Esophagus squamous epithelium (tissue), 5 donors: ENCODE measurements around the gene CMTR1. TPM values are rescaled to one million over a fixed set of nuclear protein-coding genes. Genes with fewer than 3 reads are reported as not detected.

ENCODE experiments used
- DNase-seq: peaks from one replicate; lab custom pipeline; 2025; lab: John Stamatoyannopoulos, UW
- H3K27ac ChIP-seq, 4 donors: fragments of 200-600 bp; sonication (generic); one replicate each; pipeline ENCODE4 v1.5.1; 2016 to 2019; ENCODE audit warnings: mild to moderate bottlenecking in 1 of 4
- H3K27me3 ChIP-seq, 4 donors: fragments of 200-600 bp; sonication (generic); 1 replicate in 3 of 4; 2 replicates in 1 of 4; pipeline versions ENCODE4 v1.5.1 to v1.6.0; 2017 to 2021; ENCODE audit warnings: antibody characterized with exemption in 1 of 4
- H3K36me3 ChIP-seq, 3 donors: fragments of 200-600 bp; sonication (generic); one replicate each; pipeline ENCODE4 v1.5.1; 2016 to 2019
- H3K4me1 ChIP-seq, 3 donors: fragments of 200-600 bp; sonication (generic); one replicate each; pipeline ENCODE4 v1.5.1; 2017 to 2019
- H3K4me3 ChIP-seq, 4 donors: fragments of 200-600 bp; sonication (generic); 1 replicate in 3 of 4; 2 replicates in 1 of 4; pipeline ENCODE4 v1.5.1; 2016 to 2019; ENCODE audit warnings: mild to moderate bottlenecking in 2 of 4, moderate library complexity in 1 of 4
- H3K9me3 ChIP-seq, 3 donors: fragments of 200-600 bp; sonication (generic); one replicate each; pipeline ENCODE4 v1.5.1; 2016 to 2019
- POLR2A ChIP-seq, 4 donors: fragments of 450-650 bp; IDR thresholded peaks; one replicate each; pipeline ENCODE4 v1.6.1; 2017; ENCODE audit warnings: antibody characterized with exemption in 4 of 4, mild to moderate bottlenecking in 4 of 4, moderate library complexity in 3 of 4
- WGBS, 2 donors: methylation state at CpG; one replicate each; pipeline ENCODE4 v1.1.5; 2018; 5-methylcytosine and 5-hydroxymethylcytosine counted together
- intact Hi-C: fragments of 100-400 bp; cut with DNase I; formaldehyde crosslinking; loops from one replicate; pipeline ENCODE4 v1.15.0; 2022
- total RNA-seq, 4 donors: library from RNA; depleted of rRNA; stranded (reverse); fragments of >200 nt; gene quantifications; one replicate each; pipeline ENCODE4 v1.1.0, GENCODE V29; 2016
- TF ChIP-seq, protein P1 (sequence below), 6 experiments: fragments of 450-650 bp in 4 of 6; fragments of 200-600 bp in 2 of 6; sonication (generic) in 2 of 6; IDR thresholded peaks; one replicate each; pipeline ENCODE4 v1.5.1; 2016 to 2019; ENCODE audit warnings: antibody characterized with exemption in 6 of 6, mild to moderate bottlenecking in 4 of 6, moderate library complexity in 4 of 6
- donor health status: DM: yes; HTN: yes; CAD: no.

Gene CMTR1
- total RNA-seq, 4 donors from 2014 or later, result 15.2 to 30.5 (median 20.5) TPM

DNA sequence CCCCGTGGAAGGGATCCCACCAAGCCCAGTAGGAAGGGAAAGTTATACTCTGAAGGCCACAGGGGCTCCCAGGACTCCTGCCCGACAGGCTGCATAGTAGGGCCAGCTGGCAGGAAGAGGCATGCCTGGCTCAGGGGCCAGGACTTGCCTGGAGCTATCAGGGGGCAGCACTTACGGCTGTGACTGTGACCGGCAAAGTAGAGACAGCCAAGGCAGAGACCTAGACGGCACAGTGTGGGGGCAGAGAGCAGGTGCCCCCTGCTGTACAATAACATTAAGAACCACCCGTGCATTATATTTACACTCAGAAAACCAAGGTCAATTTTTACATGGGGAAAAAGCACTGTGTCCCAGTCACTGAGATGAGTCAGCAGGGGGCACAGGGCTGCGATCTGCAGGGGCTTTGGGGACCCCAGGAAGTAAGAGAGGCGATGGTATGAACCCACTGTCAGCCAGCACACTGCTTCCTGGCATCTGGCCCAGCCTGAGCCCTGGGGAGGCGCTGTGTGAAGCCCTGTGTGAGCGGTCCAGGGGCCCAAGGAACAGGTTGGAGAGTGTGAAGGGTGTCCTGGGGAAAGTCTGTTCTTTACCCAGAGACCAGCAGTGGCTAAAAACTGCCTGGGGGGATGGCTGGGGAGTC is 56.8 kb downstream of the CMTR1 start:
- TF ChIP-seq POLR2A (IDR thresholded peaks at IDR 0.05), result no peak
- TF ChIP-seq, protein P1, sequence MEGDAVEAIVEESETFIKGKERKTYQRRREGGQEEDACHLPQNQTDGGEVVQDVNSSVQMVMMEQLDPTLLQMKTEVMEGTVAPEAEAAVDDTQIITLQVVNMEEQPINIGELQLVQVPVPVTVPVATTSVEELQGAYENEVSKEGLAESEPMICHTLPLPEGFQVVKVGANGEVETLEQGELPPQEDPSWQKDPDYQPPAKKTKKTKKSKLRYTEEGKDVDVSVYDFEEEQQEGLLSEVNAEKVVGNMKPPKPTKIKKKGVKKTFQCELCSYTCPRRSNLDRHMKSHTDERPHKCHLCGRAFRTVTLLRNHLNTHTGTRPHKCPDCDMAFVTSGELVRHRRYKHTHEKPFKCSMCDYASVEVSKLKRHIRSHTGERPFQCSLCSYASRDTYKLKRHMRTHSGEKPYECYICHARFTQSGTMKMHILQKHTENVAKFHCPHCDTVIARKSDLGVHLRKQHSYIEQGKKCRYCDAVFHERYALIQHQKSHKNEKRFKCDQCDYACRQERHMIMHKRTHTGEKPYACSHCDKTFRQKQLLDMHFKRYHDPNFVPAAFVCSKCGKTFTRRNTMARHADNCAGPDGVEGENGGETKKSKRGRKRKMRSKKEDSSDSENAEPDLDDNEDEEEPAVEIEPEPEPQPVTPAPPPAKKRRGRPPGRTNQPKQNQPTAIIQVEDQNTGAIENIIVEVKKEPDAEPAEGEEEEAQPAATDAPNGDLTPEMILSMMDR (IDR thresholded peaks at IDR 0.05), result no peak
- H3K9me3 ChIP-seq, result no peaks in the 10 kb centered on the region
- 40 to 54% methylated on average over 7 to 8 of the region's 10 CpGs for WGBS, 2 donors
- no peak overlapping the region for H3K27ac ChIP-seq
- H3K36me3 ChIP-seq, result peaks cover 0 to 11% (median 0%) of the 10 kb centered on the region in 3 donors
- H3K4me3 ChIP-seq, result no peak overlapping the region
- H3K27me3 ChIP-seq, result no peaks in the 10 kb centered on the region
- no peak for DNase-seq
- intact Hi-C loops, result loop anchor here (10.0 kb wide), 1 partner anchor 205 kb away; the partner anchor contains the start of gene MDGA1
- peaks cover 5 to 33% (median 9%) of the 10 kb centered on the region in 3 donors for H3K4me1 ChIP-seq

DNA sequence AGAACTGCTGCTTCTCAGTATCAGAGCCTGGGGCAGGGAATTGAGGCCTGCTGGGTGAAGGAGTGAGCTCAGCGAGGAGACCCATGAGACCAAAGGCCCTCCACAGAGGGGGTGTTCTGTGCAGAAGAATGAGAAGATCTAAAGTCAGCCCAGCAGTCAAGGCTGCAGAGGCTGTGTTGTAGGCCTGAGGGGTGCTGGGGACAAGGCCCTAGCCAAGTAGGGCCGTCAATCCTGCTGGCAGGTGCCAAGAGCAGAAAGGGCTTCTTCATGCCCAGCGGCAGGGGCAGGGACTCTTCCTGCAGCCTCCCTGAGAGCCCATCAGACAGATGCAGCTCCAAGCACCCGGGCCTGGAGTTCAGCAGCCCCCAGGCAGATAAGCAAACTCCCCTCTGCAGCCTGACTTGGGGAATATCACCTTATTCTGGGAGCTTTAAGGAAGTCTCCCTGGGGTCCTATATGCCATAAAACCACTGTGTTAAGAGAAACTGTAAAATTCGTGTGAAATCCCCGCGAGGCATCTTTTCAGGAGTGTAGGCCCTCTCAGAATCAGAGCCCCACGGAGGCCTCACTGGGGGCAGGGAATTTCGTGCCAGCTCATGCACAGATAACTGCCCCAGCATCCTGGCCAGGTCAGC is 57.6 kb downstream of the CMTR1 start:
- intact Hi-C loops, result no loop called here
- Histone ChIP-seq H3K27me3 (no peaks in the 10 kb centered on the region), H3K4me3 (no peak overlapping the region), H3K4me1 (peaks cover 5 to 33% (median 9%) of the 10 kb centered on the region in 3 donors), H3K9me3 (no peaks in the 10 kb centered on the region), H3K36me3 (peaks cover 0 to 10% (median 0%) of the 10 kb centered on the region in 3 donors), H3K27ac (peak overlapping the region in 1 of 4 donors; percentile 9)
- TF ChIP-seq, protein P1 (IDR thresholded peaks at IDR 0.05), result no peak
- no peak for TF ChIP-seq POLR2A (IDR thresholded peaks at IDR 0.05)
- DNase-seq, result no peak
- WGBS, 2 donors, result 53 to 71% methylated on average over 2 to 8 of the region's 9 CpGs

DNA sequence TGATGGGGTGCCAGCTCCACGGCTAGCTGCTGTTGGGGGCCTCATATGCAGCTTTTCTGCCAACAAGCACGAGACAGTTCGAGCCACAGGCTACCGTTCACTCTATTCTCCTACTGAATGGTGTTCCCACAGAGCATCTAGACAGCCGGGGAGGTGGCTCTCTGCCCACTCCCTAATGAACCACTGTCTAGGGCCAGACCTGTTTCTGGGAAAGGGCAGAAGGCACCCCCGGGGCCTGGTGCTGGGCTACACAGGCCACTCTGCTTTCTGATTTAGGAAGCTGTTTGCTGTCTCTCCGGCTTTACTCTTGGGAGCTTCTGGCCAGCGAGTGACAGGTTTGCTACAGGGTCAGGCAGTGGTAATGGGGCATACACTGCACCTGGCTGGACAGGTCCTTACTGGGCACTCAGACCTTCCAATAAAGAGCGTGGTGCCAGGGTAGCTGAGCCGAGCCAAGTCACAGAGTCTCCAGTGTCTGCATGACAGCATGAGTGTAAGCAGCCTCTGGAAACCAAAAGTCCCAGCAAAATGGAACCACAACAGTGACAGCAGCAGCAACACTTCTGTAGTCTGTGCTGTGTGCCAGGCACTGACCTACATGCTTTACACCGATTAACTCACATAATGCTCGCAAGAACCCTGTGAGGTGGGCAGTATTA is 58.3 kb downstream of the CMTR1 start:
- Histone ChIP-seq H3K36me3 (peaks cover 0 to 5% (median 0%) of the 10 kb centered on the region in 3 donors), H3K27ac (peak overlapping the region in 1 of 4 donors; percentile 9), H3K4me3 (no peak overlapping the region), H3K4me1 (peaks cover 5 to 33% (median 9%) of the 10 kb centered on the region in 3 donors), H3K27me3 (no peaks in the 10 kb centered on the region), H3K9me3 (no peaks in the 10 kb centered on the region)
- no peak for DNase-seq
- WGBS, 2 donors, result 58 to 70% methylated on average over 6 to 11 of the region's 12 CpGs
- TF ChIP-seq, protein P1 (IDR thresholded peaks at IDR 0.05), result no peak
- TF ChIP-seq POLR2A (IDR thresholded peaks at IDR 0.05), result no peak
- intact Hi-C loops, result no loop called here

DNA sequence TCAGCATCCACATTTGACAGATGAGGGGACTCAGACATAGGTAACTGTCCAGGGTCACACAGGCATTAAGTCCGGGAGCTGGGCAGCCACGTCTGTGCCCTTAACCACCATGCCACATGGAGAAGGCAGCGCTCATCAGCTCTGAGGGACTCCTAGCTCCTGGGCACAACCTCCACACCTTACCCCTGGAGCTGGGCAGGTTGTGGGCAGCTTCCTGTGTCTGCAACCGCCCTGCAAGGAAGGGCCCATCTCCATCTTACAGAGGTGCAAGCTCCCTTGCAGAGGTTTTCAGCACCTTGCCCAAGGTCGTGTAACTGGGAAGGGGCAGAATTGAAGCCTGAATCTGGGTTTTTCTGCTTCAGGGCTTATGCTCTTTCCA is 58.8 kb downstream of the CMTR1 start:
- intact Hi-C loops, result no loop called here
- DNase-seq, result no peak
- 67 to 87% methylated on average over 3 to 4 of the region's 5 CpGs for WGBS, 2 donors

DNA sequence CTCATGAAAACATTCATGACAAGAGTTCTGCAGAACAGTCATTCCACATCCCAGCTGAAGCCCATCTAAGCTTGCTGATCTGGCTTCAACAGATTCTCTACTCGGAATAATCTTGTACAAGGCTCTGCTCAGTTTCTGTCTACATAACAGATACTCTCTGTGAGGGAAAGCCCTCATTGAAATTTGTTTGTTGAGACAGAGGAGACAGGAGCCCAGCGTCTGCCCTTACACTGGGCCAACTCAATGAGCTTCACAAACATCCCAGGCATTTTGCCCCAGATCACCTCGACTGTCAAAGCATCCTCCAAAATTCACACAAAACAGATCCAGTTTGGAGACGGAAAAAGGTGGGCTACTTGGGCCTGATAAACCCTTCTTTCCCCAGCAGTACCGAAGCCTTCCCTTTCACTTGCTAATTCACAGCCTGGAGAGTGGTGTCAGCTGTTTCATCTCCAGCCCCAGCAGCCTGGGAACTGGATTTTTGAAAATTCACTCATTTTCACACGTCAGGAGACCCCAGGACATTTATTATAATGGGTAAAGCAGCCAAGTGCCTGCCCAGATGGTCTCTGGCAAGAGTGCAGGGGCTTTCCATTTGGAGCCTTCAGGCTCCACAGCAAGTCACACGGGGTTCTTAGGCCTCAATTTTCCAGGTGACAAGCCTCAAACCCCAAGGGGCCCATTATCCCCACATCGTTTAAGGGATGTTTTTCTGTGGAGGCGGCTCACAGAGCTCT is 59.4 kb downstream of the CMTR1 start:
- Histone ChIP-seq H3K4me1 (peaks cover 5 to 33% (median 9%) of the 10 kb centered on the region in 3 donors), H3K9me3 (no peaks in the 10 kb centered on the region), H3K4me3 (no peak overlapping the region), H3K27ac (no peak overlapping the region), H3K36me3 (no peaks in the 10 kb centered on the region), H3K27me3 (no peaks in the 10 kb centered on the region)
- no peak for DNase-seq
- no peak for TF ChIP-seq POLR2A (IDR thresholded peaks at IDR 0.05)
- TF ChIP-seq, protein P1 (IDR thresholded peaks at IDR 0.05), result no peak
- intact Hi-C loops, result no loop called here
- WGBS, 2 donors, result 49 to 50% methylated on average over 6 to 8 of the region's 9 CpGs

More for the DNA sequence above, 58.8 kb downstream of the CMTR1 start:
- no peaks in the 10 kb centered on the region for H3K36me3 ChIP-seq
- H3K27me3 ChIP-seq, result no peaks in the 10 kb centered on the region
- peaks cover 5 to 33% (median 9%) of the 10 kb centered on the region in 3 donors for H3K4me1 ChIP-seq
- no peaks in the 10 kb centered on the region for H3K9me3 ChIP-seq
- H3K27ac ChIP-seq, result no peak overlapping the region
- no peak for TF ChIP-seq POLR2A (IDR thresholded peaks at IDR 0.05)
- no peak overlapping the region for H3K4me3 ChIP-seq
